GM19035 (cell line): Measurements from ENCODE around the gene LRRC30.

ENCODE experiments used
- ATAC-seq: cut with Tn5 transposase; IDR thresholded peaks from one replicate; pipeline ENCODE4 v1.9.1; 2021; ENCODE audit not compliant: unreplicated experiment

The LRRC30 gene

GRCh38 chr18:7236933-7237332, 6.0 kb downstream of the LRRC30 start:
- no peak for ATAC-seq

GRCh38 chr18:7237673-7238272, 6.9 kb downstream of the LRRC30 start:
- no peak for ATAC-seq

GRCh38 chr18:7242926-7243325, 12.0 kb downstream of the LRRC30 start:
- ATAC-seq, result no peak

- ATAC-seq, result no peak
These were observed 18.0 kb downstream of the LRRC30 start for GRCh38 chr18:7248877-7249276.

GRCh38 chr18:7254163-7254562, 23.3 kb downstream of the LRRC30 start:
- ATAC-seq, result no peak

GRCh38 chr18:7255054-7255453, 24.2 kb downstream of the LRRC30 start:
- no peak for ATAC-seq

- no peak for ATAC-seq
These were observed 24.8 kb downstream of the LRRC30 start for GRCh38 chr18:7255643-7256042.

GRCh38 chr18:7256618-7257425, 25.9 kb downstream of the LRRC30 start:
- no peak for ATAC-seq

GRCh38 chr18:7257426-7257740, 26.5 kb downstream of the LRRC30 start:
- ATAC-seq, result no peak

GRCh38 chr18:7259475-7259874, 28.6 kb downstream of the LRRC30 start:
- ATAC-seq, result no peak

GRCh38 chr18:7261199-7261598, 30.3 kb downstream of the LRRC30 start:
- no peak for ATAC-seq

- ATAC-seq, result no peak
These were observed 37.1 kb downstream of the LRRC30 start for GRCh38 chr18:7267973-7268372.

GRCh38 chr18:7269942-7270341, 39.1 kb downstream of the LRRC30 start:
- ATAC-seq, result no peak

- no peak for ATAC-seq
These were observed 41.6 kb downstream of the LRRC30 start for GRCh38 chr18:7272311-7273049.

GRCh38 chr18:7273301-7273921, 42.5 kb downstream of the LRRC30 start:
- no peak for ATAC-seq

GRCh38 chr18:7281579-7281978, 50.7 kb downstream of the LRRC30 start:
- no peak for ATAC-seq
